Spleen (tissue), 11 donors: ENCODE results near the gene MICAL3. TPM values are rescaled to one million over a fixed set of nuclear protein-coding genes. Genes with fewer than 3 reads are reported as not detected.

ENCODE experiments used
- DNase-seq: peaks from one replicate; pipeline ENCODE4 v3.0.0-alpha.2; 2020
- H3K27ac ChIP-seq, 8 donors: fragments of 200-600 bp; sonication (generic) in 7 of 8; 1 replicate in 4 of 8; 2 replicates in 4 of 8; pipeline versions ENCODE4 v1.5.0 to v1.8.0; 2016 to 2021; ENCODE audit warnings: inconsistent platforms in 4 of 8, mild to moderate bottlenecking in 4 of 8, moderate library complexity in 1 of 8
- H3K27me3 ChIP-seq, 7 donors: fragments of 200-600 bp; sonication (generic) in 6 of 7; replicated peaks in 1 of 7; 1 replicate in 4 of 7; 2 replicates in 3 of 7; pipeline versions ENCODE4 v1.5.0 to v1.8.0; 2016 to 2021; ENCODE audit warnings: inconsistent platforms in 3 of 7, mild to moderate bottlenecking in 1 of 7
- H3K36me3 ChIP-seq, 6 donors: fragments of 200-600 bp; sonication (generic) in 5 of 6; 1 replicate in 4 of 6; 2 replicates in 2 of 6; pipeline versions ENCODE4 v1.5.0 to v1.8.0; 2016 to 2021; ENCODE audit warnings: inconsistent platforms in 2 of 6
- H3K4me1 ChIP-seq, 6 donors: fragments of 200-600 bp; sonication (generic) in 5 of 6; 1 replicate in 3 of 6; 2 replicates in 3 of 6; pipeline versions ENCODE4 v1.5.0 to v1.8.0; 2016 to 2021; ENCODE audit warnings: inconsistent platforms in 3 of 6
- H3K4me3 ChIP-seq, 8 donors: fragments of 200-600 bp; sonication (generic) in 7 of 8; 1 replicate in 4 of 8; 2 replicates in 4 of 8; pipeline versions ENCODE4 v1.5.0 to v1.8.0; 2016 to 2021; ENCODE audit warnings: inconsistent platforms in 4 of 8, mild to moderate bottlenecking in 4 of 8, moderate library complexity in 2 of 8
- H3K9me3 ChIP-seq, 8 donors: fragments of 200-600 bp; sonication (generic) in 7 of 8; 1 replicate in 4 of 8; 2 replicates in 4 of 8; pipeline versions ENCODE4 v1.5.0 to v1.8.0; 2016 to 2021; ENCODE audit warnings: inconsistent platforms in 4 of 8
- CTCF ChIP-seq, 11 experiments: fragments of 200-600 bp in 7 of 11; fragments of 450-650 bp in 4 of 11; sonication (generic) in 4 of 11; IDR thresholded peaks in 8 of 11; conservative IDR thresholded peaks in 3 of 11; 1 replicate in 7 of 11; 2 replicates in 4 of 11; pipeline versions ENCODE4 v1.4.0 to v1.8.0; 2016 to 2021; ENCODE audit warnings: antibody characterized with exemption in 11 of 11, inconsistent platforms in 4 of 11, mild to moderate bottlenecking in 1 of 11
- POLR2A ChIP-seq, 3 donors: fragments of 450-650 bp; IDR thresholded peaks; one replicate each; pipeline ENCODE4 v1.5.1; 2017; ENCODE audit warnings: antibody characterized with exemption in 3 of 3, mild to moderate bottlenecking in 1 of 3
- POLR2AphosphoS5 ChIP-seq, 3 donors: sonication (generic); formaldehyde crosslinking; IDR thresholded peaks; one replicate each; pipeline ENCODE4 v1.5.1; 2017; ENCODE audit warnings: antibody characterized with exemption in 3 of 3
- WGBS, 5 donors: extraction: QIAGEN DNeasy Blood & Tissue Kit in 3 of 5; methylation state at CpG; one replicate each; pipeline versions ENCODE4 v1.1.5 to v1.1.7; 2013 to 2018; 5-methylcytosine and 5-hydroxymethylcytosine counted together
- intact Hi-C: fragments of 100-400 bp; cut with DNase I; formaldehyde crosslinking; loops from one replicate; pipeline ENCODE4 v1.15.0; 2023; ENCODE audit warnings: low total_unique reads
- polyA plus RNA-seq, 3 donors: library from polyadenylated mRNA; stranded (reverse); fragments of 200-250 nt; gene quantifications; one replicate each; pipeline ENCODE4 v1.2.1, GENCODE V29; 2013
- total RNA-seq, 7 donors: library from RNA; depleted of rRNA in 3 of 7; stranded (reverse); fragments of >200 nt in 3 of 7; fragmentation: NEBNext Ultra II Directional in 4 of 7; extraction: Animal tissue kit (Norgen Biotek cat#: 25700) in 4 of 7; gene quantifications; one replicate each; pipeline versions ENCODE4 v1.1.0 to v1.2.1, GENCODE V29; 2016 to 2021
- donor health status: healthy with polysubstance abuse.
- donor health status: DM: no; HTN: no; CAD: no; lungs with moderate emphysema.
- donor health status: DM: no; HTN: no; CAD: no.
- donor health status: Bipolar disorder and iron deficiency.
- donor health status: healthy.
- donor health status: DM: no; HTN: no; CAD: no.
- donor health status: DM: yes; HTN: yes; CAD: no.

MICAL3 gene
- total and polyA plus RNA-seq, 10 donors = 2.6 to 133 (median 75.2) TPM

GRCh38 chr22:17970201-17970708, 54.1 kb downstream of the MICAL3 start:
- H3K9me3 ChIP-seq = no peaks in the 10 kb centered on the region
- 50 to 71% (median 66%) methylated on average over 7 to 10 of the region's 10 CpGs for WGBS, 5 donors
- H3K4me1 ChIP-seq = peaks cover 12 to 97% (median 77%) of the 10 kb centered on the region in 6 donors
- DNase-seq = peak; percentile 60
- TF ChIP-seq POLR2A (IDR thresholded peaks at IDR 0.05) (no peak), POLR2AphosphoS5 (IDR thresholded peaks at IDR 0.05) (peak; percentile 18 to 27 (median 25))
- no peaks in the 10 kb centered on the region for H3K27me3 ChIP-seq
- peaks cover 0 to 46% (median 2%) of the 10 kb centered on the region in 6 donors for H3K36me3 ChIP-seq
- peak overlapping the region in 7 of 8 donors; percentile 29 to 73 (median 58) for H3K27ac ChIP-seq
- intact Hi-C loops = no loop called here
- H3K4me3 ChIP-seq = no peak overlapping the region

- intact Hi-C loops = no loop called here
- Histone ChIP-seq H3K4me1 (peaks cover 12 to 97% (median 77%) of the 10 kb centered on the region in 6 donors), H3K36me3 (peaks cover 0 to 46% (median 2%) of the 10 kb centered on the region in 6 donors), H3K9me3 (no peaks in the 10 kb centered on the region), H3K27ac (peak overlapping the region in 6 of 8 donors; percentile 39 to 73 (median 60)), H3K27me3 (no peaks in the 10 kb centered on the region), H3K4me3 (no peak overlapping the region)
- WGBS, 5 donors = 59 to 84% (median 72%) methylated on average over 11 of the region's 11 CpGs
- TF ChIP-seq CTCF (IDR thresholded peaks at IDR 0.05 in 8 of 11, conservative IDR thresholded peaks at IDR 0.05 in 3 of 11) (no peak), POLR2A (IDR thresholded peaks at IDR 0.05) (no peak), POLR2AphosphoS5 (IDR thresholded peaks at IDR 0.05) (no peak)
- DNase-seq = peak; percentile 54
Measured at GRCh38 chr22:17969701-17970113, 54.7 kb downstream of the MICAL3 start.

- intact Hi-C loops = no loop called here
- WGBS, 5 donors = 85 to 94% (median 91%) methylated on average over 10 to 12 of the region's 12 CpGs
- peaks cover 18 to 97% (median 77%) of the 10 kb centered on the region in 6 donors for H3K4me1 ChIP-seq
- peak; percentile 58 for DNase-seq
- H3K4me3 ChIP-seq = no peak overlapping the region
- H3K27ac ChIP-seq = no peak overlapping the region
- no peak for TF ChIP-seq CTCF (IDR thresholded peaks at IDR 0.05 in 8 of 11, conservative IDR thresholded peaks at IDR 0.05 in 3 of 11)
- no peak for TF ChIP-seq POLR2AphosphoS5 (IDR thresholded peaks at IDR 0.05)
- TF ChIP-seq POLR2A (IDR thresholded peaks at IDR 0.05) = no peak
- H3K9me3 ChIP-seq = no peaks in the 10 kb centered on the region
- no peaks in the 10 kb centered on the region for H3K27me3 ChIP-seq
- peaks cover 0 to 32% (median 0%) of the 10 kb centered on the region in 6 donors for H3K36me3 ChIP-seq
Measured at GRCh38 chr22:17968126-17968525, 56.2 kb downstream of the MICAL3 start.

- DNase-seq = no peak
- H3K9me3 ChIP-seq = no peaks in the 10 kb centered on the region
- H3K27ac ChIP-seq = peak overlapping the region in 1 of 8 donors; percentile 33
- intact Hi-C loops = no loop called here
- no peak overlapping the region for H3K4me3 ChIP-seq
- TF ChIP-seq CTCF (IDR thresholded peaks at IDR 0.05 in 8 of 11, conservative IDR thresholded peaks at IDR 0.05 in 3 of 11) (no peak), POLR2A (IDR thresholded peaks at IDR 0.05) (no peak), POLR2AphosphoS5 (IDR thresholded peaks at IDR 0.05) (no peak)
- 62 to 84% (median 76%) methylated on average over 2 of the region's 2 CpGs for WGBS, 5 donors
- peaks cover 0 to 27% (median 0%) of the 10 kb centered on the region in 6 donors for H3K36me3 ChIP-seq
- H3K4me1 ChIP-seq = peaks cover 9 to 97% (median 73%) of the 10 kb centered on the region in 6 donors
- H3K27me3 ChIP-seq = no peaks in the 10 kb centered on the region
Measured at GRCh38 chr22:17966403-17966717, 58.0 kb downstream of the MICAL3 start.
